HepG2 (cell line): ENCODE results near the gene NOTUM. TPM values are rescaled to one million over a fixed set of nuclear protein-coding genes. Genes with fewer than 3 reads are reported as not detected.

ENCODE experiments used
- ATAC-seq: fragments of 200-7000 bp; cut with Tn5 transposase; 3 replicates; pipeline ENCODE4 v1.9.1; 2020; ENCODE audit warnings: mild to moderate bottlenecking, moderate library complexity
- BruUV-seq: library from RNA; stranded (reverse); fragments of 400-500 nt; replicated peaks from 2 replicates; lab custom pipeline; 2021; lab: Mats Ljungman, UMichigan
- CTCF ChIA-PET: fragments of 300-600 bp; formaldehyde crosslinking; extraction: SDS; loops from one replicate; lab custom pipeline; 2021; ENCODE audit warnings: low total read pairs, inconsistent platforms, low intra/inter-chr PET ratio; lab: Yijun Ruan, JAX
- POLR2A ChIA-PET: fragments of 350-600 bp; sonication (Branson Sonifier 250); formaldehyde crosslinking; loops from one replicate; lab custom pipeline; 2020; ENCODE audit warnings: antibody characterized with exemption, inconsistent platforms; lab: Yijun Ruan, JAX
- DNase-seq: peaks from one replicate; pipeline ENCODE4 v3.0.0-alpha.2; 2015; ENCODE audit warnings: low spot score
- FAIRE-seq: peaks from 3 replicates; lab custom pipeline; 2011; peaks lifted over from hg19 to GRCh38; lab: Jason Lieb, UNC
- H2AFZ ChIP-seq: one replicate; pipeline ENCODE4 v1.6.1; 2011; ENCODE audit warnings: low read length, inconsistent platforms
- H3K27ac ChIP-seq: fragments of 300-600 bp; 3 replicates; pipeline ENCODE4 v1.8.0; 2011; ENCODE audit warnings: mixed run types, mild to moderate bottlenecking, mixed read lengths, low read length, inconsistent platforms; ENCODE audit not compliant: insufficient read depth; ENCODE audit errors: extremely low read length
- H3K27me3 ChIP-seq, 2 experiments: fragments of 200-600 bp in 1 of 2; 2 replicates in 1 of 2; 3 replicates in 1 of 2; pipeline versions ENCODE4 v1.6.0 to v1.8.0; 2011; ENCODE audit warnings: low read length in 2 of 2, mild to moderate bottlenecking in 2 of 2, moderate library complexity in 2 of 2, inconsistent platforms in 1 of 2; ENCODE audit not compliant: insufficient read depth in 2 of 2, control insufficient read depth in 1 of 2
- H3K36me3 ChIP-seq, 2 experiments: fragments of 200-600 bp in 1 of 2; replicated peaks in 1 of 2; 2 replicates in 1 of 2; 3 replicates in 1 of 2; pipeline versions ENCODE4 v1.5.1 to v1.8.0; 2011; ENCODE audit warnings: low read length in 2 of 2, inconsistent platforms in 1 of 2; ENCODE audit not compliant: insufficient read depth in 2 of 2, control insufficient read depth in 1 of 2
- H3K4me1 ChIP-seq: 2 replicates; pipeline ENCODE4 v1.5.1; 2012; ENCODE audit warnings: low read length, inconsistent platforms; ENCODE audit not compliant: insufficient read depth
- H3K4me2 ChIP-seq: 2 replicates; pipeline ENCODE4 v1.6.0; 2011; ENCODE audit warnings: low read depth, low read length, inconsistent platforms
- H3K4me3 ChIP-seq, 3 experiments: fragments of 200-600 bp in 1 of 3; sonication (generic), shearing (Covaris generic) in 1 of 3; replicated peaks in 1 of 3; 2 replicates each; pipeline ENCODE4 v1.5.1; 2011 to 2016; ENCODE audit warnings: low read length in 3 of 3, inconsistent platforms in 2 of 3, low read depth in 2 of 3, mild to moderate bottlenecking in 2 of 3, control low read depth in 1 of 3, mixed read lengths in 1 of 3; ENCODE audit not compliant: insufficient read depth in 1 of 3
- H3K79me2 ChIP-seq: one replicate; pipeline ENCODE4 v1.6.1; 2011; ENCODE audit warnings: low read length, inconsistent platforms; ENCODE audit not compliant: insufficient read depth
- H3K9ac ChIP-seq: 2 replicates; pipeline ENCODE4 v1.6.0; 2011; ENCODE audit warnings: mild to moderate bottlenecking, low read depth, low read length, inconsistent platforms; ENCODE audit not compliant: insufficient read depth
- H3K9me3 ChIP-seq: 2 replicates; pipeline ENCODE4 v1.5.1; 2012; ENCODE audit warnings: mild to moderate bottlenecking, low read length
- H4K20me1 ChIP-seq: 2 replicates; pipeline ENCODE4 v1.6.0; 2011; ENCODE audit warnings: inconsistent platforms, mild to moderate bottlenecking, low read length, moderate library complexity; ENCODE audit not compliant: insufficient read depth
- HDAC2 ChIP-seq: sonication (generic); formaldehyde crosslinking; IDR thresholded peaks from 2 replicates; pipeline ENCODE4 v1.4.0; 2020; ENCODE audit warnings: missing genetic modification reagents
- HES4 ChIP-seq: sonication (generic); formaldehyde crosslinking; IDR thresholded peaks from 2 replicates; pipeline ENCODE4 v1.9.0; 2021; ENCODE audit warnings: mild to moderate bottlenecking, missing genetic modification reagents, borderline replicate concordance
- HNF4A ChIP-seq: sonication (generic); formaldehyde crosslinking; IDR thresholded peaks from 2 replicates; pipeline ENCODE4 v1.4.0; 2020; ENCODE audit warnings: missing genetic modification reagents
- HOXA5 ChIP-seq: sonication (generic); formaldehyde crosslinking; IDR thresholded peaks from 2 replicates; pipeline ENCODE4 v1.4.0; 2020; ENCODE audit warnings: missing genetic modification reagents
- IRF2 ChIP-seq: IDR thresholded peaks from 2 replicates; pipeline ENCODE4 v1.6.1; 2018; ENCODE audit warnings: missing genetic modification reagents, missing compliant biosample characterization
- KLF15 ChIP-seq: sonication (generic); formaldehyde crosslinking; IDR thresholded peaks from 2 replicates; pipeline ENCODE4 v1.8.1; 2023; ENCODE audit warnings: borderline replicate concordance, mild to moderate bottlenecking, inconsistent platforms, missing genetic modification reagents, mixed read lengths
- PRDM4 ChIP-seq: sonication (generic); formaldehyde crosslinking; IDR thresholded peaks from 2 replicates; pipeline ENCODE4 v1.9.0; 2021; ENCODE audit warnings: missing genetic modification reagents, borderline replicate concordance
- REPIN1 ChIP-seq: sonication (generic); formaldehyde crosslinking; IDR thresholded peaks from 2 replicates; pipeline ENCODE4 v1.8.0; 2022; ENCODE audit warnings: missing genetic modification reagents, low read depth, mild to moderate bottlenecking, borderline replicate concordance
- RFXANK ChIP-seq: IDR thresholded peaks from 2 replicates; pipeline ENCODE4 v1.6.1; 2016
- TEAD3 ChIP-seq: optimal IDR thresholded peaks from 2 replicates; pipeline ENCODE3; 2016; ENCODE audit warnings: borderline replicate concordance
- USF2 ChIP-seq, 2 experiments: sonication (generic) in 1 of 2; formaldehyde crosslinking in 1 of 2; IDR thresholded peaks; 2 replicates each; pipeline versions ENCODE4 v1.5.1 to v1.6.1; 2011 to 2020; ENCODE audit warnings: borderline replicate concordance in 1 of 2, low read depth in 1 of 2, low read length in 1 of 2, mild to moderate bottlenecking in 1 of 2, missing genetic modification reagents in 1 of 2, moderate library complexity in 1 of 2
- ZBTB14 ChIP-seq: sonication (generic); formaldehyde crosslinking; IDR thresholded peaks from 2 replicates; pipeline ENCODE4 v1.4.0; 2020; ENCODE audit warnings: missing genetic modification reagents
- ZNF263 ChIP-seq: sonication (generic); formaldehyde crosslinking; IDR thresholded peaks from 2 replicates; pipeline ENCODE4 v1.4.0; 2020; ENCODE audit warnings: missing genetic modification reagents
- ZNF274 ChIP-seq: sonication (generic); formaldehyde crosslinking; IDR thresholded peaks from 2 replicates; pipeline ENCODE4 v1.5.1; 2020; ENCODE audit warnings: mild to moderate bottlenecking, missing genetic modification reagents
- ZNF275 ChIP-seq: sonication (generic); formaldehyde crosslinking; IDR thresholded peaks from 2 replicates; pipeline ENCODE4 v1.8.0; 2022; ENCODE audit warnings: missing genetic modification reagents, mild to moderate bottlenecking, inconsistent platforms, borderline replicate concordance
- ZNF563 ChIP-seq: sonication (generic); formaldehyde crosslinking; IDR thresholded peaks from 2 replicates; pipeline ENCODE4 v1.8.0; 2022; ENCODE audit warnings: mild to moderate bottlenecking, moderate library complexity, missing genetic modification reagents
- ZNF747 ChIP-seq: sonication (generic); formaldehyde crosslinking; IDR thresholded peaks from 2 replicates; pipeline ENCODE4 v1.8.1; 2023; ENCODE audit warnings: missing genetic modification reagents, mild to moderate bottlenecking, borderline replicate concordance
- ZSCAN12 ChIP-seq: sonication (generic); formaldehyde crosslinking; IDR thresholded peaks from 2 replicates; pipeline ENCODE4 v1.9.0; 2021; ENCODE audit warnings: mild to moderate bottlenecking, missing genetic modification reagents
- WGBS: methylation state at CpG from one replicate; pipeline ENCODE4 v1.1.6; 2017; ENCODE audit warnings: low lambda C conversion rate; 5-methylcytosine and 5-hydroxymethylcytosine counted together
- in situ Hi-C: cut with HindIII; loops from 2 replicates; pipeline ENCODE4 v1.10.0; 2017; ENCODE audit warnings: low pct_unique_long_range_greater_than_20kb; ENCODE audit not compliant: extremely low pct_ligation_motif_present
- intact Hi-C: fragments of 100-400 bp; cut with micrococcal nuclease; formaldehyde crosslinking; loops from one replicate; pipeline ENCODE4 v1.10.0; 2022; ENCODE audit not compliant: unreplicated experiment
- polyA plus RNA-seq, 8 experiments: library from polyadenylated mRNA; depleted of rRNA in 3 of 8; stranded (reverse) in 7 of 8; unstranded in 1 of 8; fragments of >200 nt; fragmentation: Illumina TruSeq in 4 of 8; extraction: Trizol in 4 of 8; gene quantifications; 2 replicates each; pipeline versions ENCODE4 v1.2.1 to v1.2.3, GENCODE V29; 2011 to 2016; ENCODE audit warnings: low read depth in 4 of 8, missing spikeins in 1 of 8, mixed read lengths in 1 of 8; ENCODE audit not compliant: insufficient read depth in 1 of 8
- total RNA-seq, 5 experiments: library from RNA; depleted of rRNA; stranded (reverse); fragments of >200 nt; fragmentation: Illumina TruSeq; extraction: Trizol; gene quantifications; 2 replicates each; pipeline ENCODE4 v1.2.3, GENCODE V29; 2016; ENCODE audit warnings: low read depth in 1 of 5

Gene NOTUM
- total and polyA plus RNA-seq, 2 of the 13 experiments (the other 11 are each of a cell fraction or from before 2014, with no cell fraction given): 150 to 160 TPM

GRCh38 chr17:81909231-81909630 is 51.8 kb downstream of the NOTUM start:
- FAIRE-seq (no peak), ATAC-seq (no peak), DNase-seq (no peak)
- peaks cover 33% of the 10 kb centered on the region for H3K79me2 ChIP-seq
- no peak overlapping the region for H2AFZ ChIP-seq
- POLR2A ChIA-PET: interaction anchor here (0.8 to 3.5 kb wide), 15 partner anchors 8 to 128 kb away, joined by 3 to 52 read pairs (median 4); partner anchors contain the start of genes ALYREF, ANAPC11, ARHGDIA and CENPX
- in situ Hi-C loops: no loop called here
- H3K4me3 ChIP-seq: peak overlapping the region in 1 of 3 experiments; percentile 99; a peak in 2 of 6 replicates
- CTCF ChIA-PET: no interaction called here
- peak overlapping the region; percentile 99 for H3K4me2 ChIP-seq
- H3K9me3 ChIP-seq: no peaks in the 10 kb centered on the region
- peaks cover 55 to 77% of the 10 kb centered on the region in 2 experiments for H3K36me3 ChIP-seq
- peak overlapping the region; percentile 99 for H3K27ac ChIP-seq
- no TSS peak for BruUV-seq
- no peaks in the 10 kb centered on the region; a peak in 1 of 5 replicates for H3K27me3 ChIP-seq
- 94% methylated on average over 7 of the region's 12 CpGs for WGBS
- peaks cover 10% of the 10 kb centered on the region; the same call in 1 of the 2 replicates for H4K20me1 ChIP-seq
- peak overlapping the region; percentile 99 for H3K9ac ChIP-seq
- intact Hi-C loops: no loop called here
- peaks cover 38% of the 10 kb centered on the region for H3K4me1 ChIP-seq
- TF ChIP-seq ZBTB14: 0 out of 2 replicates have a peak, but pooled peaks have one; percentile 9
- TF ChIP-seq IRF2 (CRISPR knock-in tag): no peak
- TF ChIP-seq HNF4A (CRISPR knock-in tag): no peak
- no peak for TF ChIP-seq PRDM4 (CRISPR knock-in tag)
- no peak for TF ChIP-seq ZNF747 (CRISPR knock-in tag)
- TF ChIP-seq ZNF563 (CRISPR knock-in tag): peak; percentile 35; the same call in 1 of the 2 replicates
- no peak for TF ChIP-seq HOXA5 (CRISPR knock-in tag)
- no peak for TF ChIP-seq REPIN1 (CRISPR knock-in tag)
- TF ChIP-seq RFXANK (CRISPR knock-in tag): no peak
- TF ChIP-seq ZNF263 (CRISPR knock-in tag): no peak
- TF ChIP-seq KLF15 (CRISPR knock-in tag): peak; percentile 27; the same call in 1 of the 2 replicates
- peak; percentile 33; the same call in 1 of the 2 replicates for TF ChIP-seq ZNF275 (CRISPR knock-in tag)
- 0 out of 2 replicates have a peak, but pooled peaks have one; percentile 30 for TF ChIP-seq HES4 (CRISPR knock-in tag)
- no peak for TF ChIP-seq ZSCAN12 (CRISPR knock-in tag)
- no peak for TF ChIP-seq USF2 (IDR thresholded peaks at IDR 0.05; ENCODE audit: low read depth, low read length)
- TF ChIP-seq USF2 (CRISPR knock-in tag; IDR thresholded peaks at IDR 0.05; ENCODE audit: borderline replicate concordance): no peak
- no peak for TF ChIP-seq TEAD3 (CRISPR knock-in tag)
- 0 out of 2 replicates have a peak, but pooled peaks have one; percentile 33 for TF ChIP-seq ZNF274 (CRISPR knock-in tag)
- TF ChIP-seq HDAC2 (CRISPR knock-in tag): no peak
